ENCODE measurements around the gene PFKFB2.

Gene PFKFB2

DNA sequence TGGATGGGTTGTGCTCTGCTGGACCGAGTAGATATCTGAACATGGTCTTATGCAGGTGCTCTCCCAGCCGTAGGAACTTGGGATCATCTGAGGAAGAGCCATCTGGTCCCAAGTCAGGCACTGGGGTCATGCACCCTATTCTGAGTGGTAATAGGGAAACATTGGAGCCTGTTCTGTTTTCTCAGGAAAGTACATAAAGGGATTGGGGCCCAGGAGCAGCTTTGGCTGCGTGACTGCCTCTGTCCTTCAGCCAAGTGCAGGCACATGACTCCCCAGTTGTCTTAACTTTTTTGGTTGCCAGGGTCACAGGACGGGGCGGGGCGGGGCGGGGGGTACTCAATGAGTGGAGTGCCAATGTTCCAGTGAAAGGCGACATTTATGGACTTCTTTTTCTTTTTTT lies 11.5 kb downstream of the PFKFB2 start:
- DNase-seq: peak in 21 of 56 donors; percentile 6 to 64 (median 33)

GRCh38 chr1:207067185-207067584 lies 14.1 kb downstream of the PFKFB2 start:
- DNase-seq: no peak

DNA sequence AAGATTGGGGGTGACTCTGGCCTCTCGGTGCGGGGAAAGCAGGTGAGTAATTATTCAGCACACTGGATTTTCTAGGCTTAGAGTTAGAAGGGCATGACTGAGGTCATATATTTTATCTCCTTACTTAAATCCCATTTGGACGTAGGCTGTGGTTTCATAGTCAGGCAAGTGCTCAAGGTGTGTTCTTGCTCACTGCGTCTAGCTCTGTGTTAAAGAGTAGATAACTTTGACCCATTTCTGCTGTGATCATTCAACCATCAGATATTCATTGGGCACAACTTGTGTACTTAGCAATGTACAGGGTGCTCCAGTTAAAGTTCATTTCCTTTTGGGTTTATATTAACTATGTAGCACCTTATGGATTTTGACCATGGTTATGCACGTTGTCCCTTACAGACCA lies 14.6 kb downstream of the PFKFB2 start:
- no peak for DNase-seq

DNA sequence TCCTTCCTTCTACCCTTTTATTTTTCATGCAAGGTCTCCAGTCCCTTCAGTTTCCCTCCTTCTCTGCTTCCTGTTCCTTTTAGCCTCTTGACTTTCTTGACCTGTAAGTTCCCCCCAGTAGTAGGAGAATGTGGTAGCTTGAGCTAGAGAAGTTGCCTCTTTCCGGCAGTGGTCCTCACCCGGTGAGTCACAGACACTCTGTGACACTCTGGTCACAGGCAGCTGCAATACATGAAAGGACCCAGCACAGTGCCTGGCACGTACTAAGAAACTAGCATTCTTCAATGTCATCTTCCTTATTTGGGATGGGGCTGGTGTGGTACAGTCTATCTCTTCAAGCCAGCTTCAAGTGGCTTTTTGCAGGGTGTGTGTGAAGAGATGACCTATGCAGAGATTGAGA lies 16.0 kb downstream of the PFKFB2 start:
- no peak for DNase-seq

- DNase-seq: peak in 8 of 56 donors; percentile 3 to 43 (median 22)
These were observed 16.9 kb downstream of the PFKFB2 start for GRCh38 chr1:207069858-207070506.

DNA sequence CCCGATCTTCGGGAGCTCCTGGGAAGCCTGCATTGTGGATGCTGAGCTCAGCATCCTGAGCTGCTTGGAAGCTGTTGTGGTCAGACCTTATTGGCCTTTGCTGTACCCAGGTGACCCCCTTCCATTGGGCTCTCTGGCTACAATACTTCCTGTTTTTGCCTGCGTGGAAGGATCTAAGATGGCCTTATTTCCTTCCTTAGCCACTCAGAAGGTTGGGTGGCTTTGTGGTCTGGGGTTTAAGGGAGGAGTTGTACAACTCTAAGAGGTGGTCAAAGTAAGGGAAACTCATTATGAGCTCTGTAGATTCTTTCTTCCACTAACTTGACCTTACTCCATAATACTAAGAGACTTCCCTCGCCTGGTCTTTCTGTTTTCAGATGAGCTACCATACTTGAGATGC lies 17.7 kb downstream of the PFKFB2 start:
- no peak for DNase-seq

DNA sequence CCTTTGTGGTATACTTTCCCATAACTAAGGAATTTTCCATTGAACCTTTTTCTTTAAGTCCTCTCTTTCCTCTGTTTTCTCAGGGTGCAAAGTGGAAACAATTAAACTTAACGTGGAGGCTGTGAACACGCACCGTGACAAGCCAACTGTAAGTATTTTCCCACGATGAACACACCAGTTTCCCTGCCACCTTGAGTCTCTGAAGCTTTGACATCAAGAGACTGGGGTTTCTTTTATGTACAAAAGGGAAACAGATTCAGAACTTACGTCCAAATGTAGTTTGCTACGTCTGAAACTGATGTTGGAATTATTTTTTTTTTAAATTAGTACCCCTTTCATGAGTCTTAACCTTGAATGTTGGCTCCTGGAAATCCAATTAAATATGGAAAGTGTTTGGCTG lies 18.4 kb downstream of the PFKFB2 start:
- no peak for DNase-seq

DNA sequence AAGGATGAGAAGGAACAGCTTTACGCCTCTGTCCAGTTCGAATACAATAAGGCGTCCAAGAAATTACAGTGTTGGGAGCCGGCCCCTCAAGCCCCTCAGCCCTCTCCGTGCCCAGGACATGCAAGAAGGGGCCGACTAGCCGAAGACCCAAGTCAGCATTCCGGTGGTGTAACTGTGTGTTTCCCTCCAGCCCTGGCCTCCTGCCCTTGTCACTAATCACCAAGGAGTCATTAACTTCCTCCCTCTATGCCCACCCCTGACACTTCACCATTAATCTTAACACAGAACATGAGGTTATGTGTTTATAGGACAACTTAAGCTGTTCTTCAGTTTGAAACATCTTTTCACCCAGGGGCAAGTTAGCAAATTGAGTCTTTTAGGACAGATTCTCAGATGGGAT lies 19.2 kb downstream of the PFKFB2 start:
- DNase-seq: no peak

DNA sequence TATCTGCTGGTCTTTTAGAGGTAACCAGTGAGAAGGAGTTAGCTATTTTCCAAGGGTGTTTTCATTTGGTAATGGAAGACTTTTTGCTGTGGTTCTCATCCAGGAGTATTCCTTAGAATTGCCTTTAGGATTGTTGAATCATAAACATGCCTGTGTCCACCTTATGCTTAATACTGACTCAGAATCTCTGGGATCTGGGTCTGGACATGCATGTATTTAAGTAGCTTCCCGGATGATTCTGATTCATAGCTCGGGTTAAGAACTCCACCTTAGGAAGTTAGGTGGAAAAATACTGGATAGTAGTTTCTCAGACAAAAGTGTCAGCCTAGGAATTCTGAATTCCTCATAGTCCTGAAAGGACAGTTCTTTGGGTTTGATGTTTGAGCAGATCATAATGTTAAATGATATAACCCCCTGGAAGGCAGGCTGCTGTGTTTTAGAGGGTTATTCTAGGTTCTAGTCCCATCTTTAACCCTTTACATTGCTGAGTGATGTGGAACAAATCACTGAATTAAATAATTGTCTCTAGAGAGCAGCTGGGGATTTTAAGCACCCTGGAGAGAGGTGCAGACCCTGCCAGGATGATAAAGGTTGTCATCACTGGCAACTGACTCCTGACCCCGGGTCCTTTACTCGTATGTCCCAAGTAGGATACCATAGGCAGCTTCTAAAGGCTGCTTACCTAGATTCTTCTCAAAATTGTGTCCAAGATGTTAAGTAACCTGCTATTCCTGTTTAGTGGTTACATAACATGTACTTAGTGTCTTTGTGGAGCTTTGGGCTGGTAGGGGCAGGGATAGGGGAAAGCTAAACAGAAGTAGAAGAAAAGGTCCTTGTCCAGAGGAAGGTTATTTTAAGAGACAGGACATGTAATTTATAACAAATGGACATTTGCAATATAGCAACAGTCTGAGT lies 21.1 kb downstream of the PFKFB2 start:
- no peak for DNase-seq

DNA sequence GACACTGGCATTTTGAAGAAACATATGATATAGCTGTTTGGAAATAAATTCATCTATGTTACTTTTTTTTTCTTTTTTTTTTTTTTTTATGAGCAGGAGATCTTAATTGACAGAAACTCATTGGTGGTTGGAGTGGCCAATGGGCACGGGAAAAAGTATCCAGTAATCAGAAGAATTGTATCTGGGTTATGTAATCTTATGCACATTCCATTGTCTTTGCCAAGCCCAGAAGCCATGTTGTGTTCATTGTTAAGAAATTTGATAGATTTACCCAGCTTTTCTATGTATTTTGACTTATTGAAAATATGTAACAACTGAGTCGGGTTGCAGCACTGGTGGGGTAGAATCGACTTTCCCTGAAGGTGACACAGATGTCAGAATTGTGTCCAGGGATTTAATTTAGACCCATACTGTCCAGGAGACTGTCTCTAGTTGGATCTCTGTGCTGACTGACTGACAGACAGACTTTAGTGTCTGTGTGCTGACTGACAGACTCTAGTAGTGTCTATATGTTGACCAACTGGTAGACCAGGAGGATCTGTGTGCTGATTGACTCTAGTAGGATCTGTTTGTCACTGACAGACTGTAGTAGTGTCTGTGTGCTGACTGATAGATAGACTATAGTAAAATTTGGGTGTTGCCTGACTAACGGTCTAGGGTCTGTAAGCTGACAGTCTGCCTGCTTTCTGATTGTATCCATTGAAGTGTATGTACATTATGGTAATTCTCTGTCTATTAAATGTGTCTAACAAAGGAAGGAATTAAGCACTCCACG lies 23.3 kb downstream of the PFKFB2 start:
- DNase-seq: no peak

DNA sequence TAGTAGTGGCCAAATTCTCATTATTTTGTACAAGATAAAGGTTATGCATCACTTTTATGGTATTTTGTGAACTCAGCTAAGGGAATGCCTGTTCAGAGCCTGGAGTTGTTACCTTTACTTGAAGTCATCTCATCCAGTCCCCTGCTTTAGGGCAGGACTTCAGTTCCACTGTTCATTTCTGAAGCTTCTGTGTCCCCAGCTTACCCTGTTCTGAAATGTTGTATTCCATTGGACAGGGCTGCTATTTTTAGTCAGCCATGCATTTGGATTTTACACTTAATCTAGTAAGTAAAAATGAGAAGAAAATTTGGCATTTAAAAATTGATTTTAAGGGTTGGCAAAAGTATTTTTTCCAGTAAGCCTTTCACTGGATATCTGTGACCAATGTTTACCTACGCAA lies 23.9 kb downstream of the PFKFB2 start:
- DNase-seq: no peak

GRCh38 chr1:207077470-207078377 lies 24.6 kb downstream of the PFKFB2 start:
- peak in 33 of 56 donors; percentile 5 to 78 (median 35) for DNase-seq

DNA sequence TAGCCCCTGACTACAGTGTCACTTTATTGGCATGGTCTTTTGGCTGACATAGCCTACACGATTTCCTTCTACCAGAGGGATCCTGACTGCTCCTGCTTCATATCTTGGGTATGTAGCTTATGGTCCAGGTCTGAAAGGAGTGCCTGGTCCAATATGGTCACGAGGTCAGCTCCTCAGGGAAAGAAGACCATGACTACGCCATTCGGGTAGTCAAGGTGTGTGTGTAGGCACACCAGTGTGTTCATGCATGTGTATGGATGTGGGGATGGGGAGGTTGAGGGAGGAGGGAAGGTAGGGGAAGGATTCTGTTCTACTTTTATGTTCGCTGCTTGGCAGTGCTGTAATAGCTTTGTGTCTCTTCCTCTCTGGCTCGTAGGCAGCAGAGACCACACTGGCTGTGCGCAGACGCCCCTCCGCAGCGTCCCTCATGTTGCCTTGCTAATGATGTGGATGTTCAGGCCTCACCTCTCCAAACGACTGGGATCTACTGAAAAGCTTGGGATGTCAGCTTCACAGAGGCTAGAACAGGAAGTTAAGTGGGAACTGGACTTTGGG lies 25.6 kb downstream of the PFKFB2 start:
- no peak for DNase-seq

- no peak for DNase-seq
These were observed 26.7 kb downstream of the PFKFB2 start for GRCh38 chr1:207079706-207080241.

DNA sequence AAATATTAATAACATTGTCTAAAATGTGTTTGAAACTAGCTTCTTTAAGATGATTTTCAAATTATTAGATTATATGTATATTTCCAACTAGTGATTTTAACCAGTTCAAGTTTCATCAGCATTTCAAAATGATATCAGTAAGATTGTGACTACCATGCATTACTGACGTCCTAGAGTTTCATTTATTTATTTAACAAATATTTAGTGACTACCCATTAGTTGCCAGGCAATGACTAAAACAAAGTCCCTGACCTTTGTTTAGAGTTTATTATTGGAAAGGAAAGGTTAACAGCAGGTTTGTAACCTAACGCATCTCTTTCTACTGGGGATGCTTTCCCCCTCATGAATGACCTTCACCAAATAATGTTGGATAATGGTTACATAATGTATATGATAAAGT lies 28.0 kb downstream of the PFKFB2 start:
- DNase-seq: no peak

GRCh38 chr1:207081806-207082205 lies 28.7 kb downstream of the PFKFB2 start:
- DNase-seq: no peak

- no peak for DNase-seq
These were observed 31.2 kb downstream of the PFKFB2 start for GRCh38 chr1:207084232-207084631.

DNA sequence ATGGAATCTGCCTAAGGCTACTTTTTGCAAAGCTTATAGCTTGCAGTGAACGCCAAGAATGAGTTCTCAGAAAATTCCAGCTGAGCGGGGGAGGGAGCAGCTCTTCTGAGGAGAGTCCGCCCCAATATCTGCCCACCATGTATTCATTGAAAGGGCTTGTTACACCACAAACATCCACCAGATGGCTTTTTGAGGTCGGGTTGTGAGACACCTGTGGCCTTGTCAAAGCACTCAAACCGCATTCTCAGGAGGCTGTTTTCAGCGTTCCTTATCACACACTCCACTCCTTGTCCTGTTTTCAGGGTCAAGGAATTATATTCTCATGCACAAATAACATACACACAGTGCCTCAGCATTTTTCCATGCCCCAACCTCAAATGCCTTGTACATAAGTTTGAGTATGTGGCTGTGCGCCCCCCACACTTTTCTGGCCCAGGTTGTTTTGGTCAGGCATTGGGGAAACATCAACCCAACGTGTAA lies 31.7 kb downstream of the PFKFB2 start:
- DNase-seq: peak in 14 of 56 donors; percentile 2 to 59 (median 17)

DNA sequence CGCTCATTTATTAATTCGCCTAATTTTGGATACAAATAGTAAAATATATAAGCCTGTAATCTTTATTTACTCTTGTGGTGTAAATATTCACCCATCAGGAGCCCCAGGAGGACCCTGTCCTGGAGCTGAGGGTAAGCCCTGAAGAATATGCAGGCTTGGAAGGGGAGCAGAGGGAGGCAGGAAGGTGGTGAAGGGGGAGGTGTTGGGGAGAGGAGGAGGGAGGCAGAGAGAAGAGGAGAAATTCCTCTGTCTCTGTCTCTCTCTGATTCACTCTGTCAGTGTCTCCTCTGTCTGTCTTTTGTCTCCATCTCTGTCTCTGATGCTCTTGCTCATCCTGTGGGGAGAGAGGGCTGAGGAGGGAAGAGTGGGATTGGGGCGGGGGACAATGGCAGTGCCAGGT lies 32.8 kb downstream of the PFKFB2 start:
- no peak for DNase-seq

- no peak for DNase-seq
These were observed 35.1 kb downstream of the PFKFB2 start for GRCh38 chr1:207088161-207088560.
